Thyroid gland (tissue), 4 donors: Measurements from ENCODE around the gene OR10H3.

Source experiments
- CTCF ChIP-seq, 6 experiments: fragments of 200-600 bp in 3 of 6; fragments of 450-650 bp in 3 of 6; sonication (generic) in 3 of 6; IDR thresholded peaks; one replicate each; pipeline ENCODE4 v1.5.1; 2016 to 2019; ENCODE audit warnings: antibody characterized with exemption in 6 of 6, mild to moderate bottlenecking in 2 of 6, inconsistent platforms in 1 of 6, moderate library complexity in 1 of 6
- POLR2A ChIP-seq, 2 donors: fragments of 450-650 bp; IDR thresholded peaks; one replicate each; pipeline ENCODE4 v1.6.1; 2017; ENCODE audit warnings: antibody characterized with exemption in 2 of 2, mild to moderate bottlenecking in 2 of 2, moderate library complexity in 1 of 2

DNA sequence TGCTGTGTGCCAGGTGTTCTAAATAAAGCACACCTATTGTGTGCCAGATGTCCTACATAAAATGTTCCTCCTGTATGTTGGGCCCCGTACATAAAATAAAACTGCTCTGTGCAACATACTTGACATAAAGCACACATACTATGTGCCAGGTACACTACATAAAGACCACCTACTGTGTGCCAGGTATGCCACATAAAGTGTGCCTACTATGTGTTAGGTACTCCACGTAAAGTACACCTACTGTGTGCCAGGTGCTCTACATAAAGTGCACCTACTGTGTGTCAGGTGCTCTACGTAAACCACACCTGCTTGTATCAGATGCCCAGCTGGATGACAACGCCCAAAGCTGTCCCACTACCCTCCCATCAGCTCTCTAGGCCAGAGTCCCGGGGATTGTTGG, 43.9 kb downstream of the OR10H3 start:
- TF ChIP-seq CTCF (IDR thresholded peaks at IDR 0.05), result no peak
- TF ChIP-seq POLR2A (IDR thresholded peaks at IDR 0.05), result no peak
